Breast epithelium (tissue), 3 donors: Measurements from ENCODE around the gene CHN2.

Source experiments
- POLR2A ChIP-seq: fragments of 450-650 bp; IDR thresholded peaks from one replicate; pipeline ENCODE4 v1.6.1; 2016; ENCODE audit warnings: antibody characterized with exemption, mild to moderate bottlenecking, moderate library complexity
- TF ChIP-seq, protein P1 (sequence below), 3 donors: fragments of 450-650 bp; IDR thresholded peaks; one replicate each; pipeline ENCODE4 v1.5.1; 2016 to 2017; ENCODE audit warnings: antibody characterized with exemption in 3 of 3, mild to moderate bottlenecking in 3 of 3, moderate library complexity in 3 of 3

GRCh38 chr7:29249383-29249750 is 54.8 kb downstream of the CHN2 start:
- TF ChIP-seq POLR2A, result no peak
- TF ChIP-seq, protein P1, sequence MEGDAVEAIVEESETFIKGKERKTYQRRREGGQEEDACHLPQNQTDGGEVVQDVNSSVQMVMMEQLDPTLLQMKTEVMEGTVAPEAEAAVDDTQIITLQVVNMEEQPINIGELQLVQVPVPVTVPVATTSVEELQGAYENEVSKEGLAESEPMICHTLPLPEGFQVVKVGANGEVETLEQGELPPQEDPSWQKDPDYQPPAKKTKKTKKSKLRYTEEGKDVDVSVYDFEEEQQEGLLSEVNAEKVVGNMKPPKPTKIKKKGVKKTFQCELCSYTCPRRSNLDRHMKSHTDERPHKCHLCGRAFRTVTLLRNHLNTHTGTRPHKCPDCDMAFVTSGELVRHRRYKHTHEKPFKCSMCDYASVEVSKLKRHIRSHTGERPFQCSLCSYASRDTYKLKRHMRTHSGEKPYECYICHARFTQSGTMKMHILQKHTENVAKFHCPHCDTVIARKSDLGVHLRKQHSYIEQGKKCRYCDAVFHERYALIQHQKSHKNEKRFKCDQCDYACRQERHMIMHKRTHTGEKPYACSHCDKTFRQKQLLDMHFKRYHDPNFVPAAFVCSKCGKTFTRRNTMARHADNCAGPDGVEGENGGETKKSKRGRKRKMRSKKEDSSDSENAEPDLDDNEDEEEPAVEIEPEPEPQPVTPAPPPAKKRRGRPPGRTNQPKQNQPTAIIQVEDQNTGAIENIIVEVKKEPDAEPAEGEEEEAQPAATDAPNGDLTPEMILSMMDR (IDR thresholded peaks at IDR 0.05), result no peak
